Skeletal muscle cell (primary cell): ENCODE measurements around the gene UBE2E1.
"Not testable (repeated sequence)": the region's sequence is repeated elsewhere in the genome, so short reads cannot be mapped to it uniquely, and the experiment has no call there.

Experiments
- DNase-seq: peaks from one replicate; pipeline ENCODE4 v3.0.0-alpha.2; 2010; ENCODE audit warnings: low read depth
- H3K4me3 ChIP-seq: 2 replicates; pipeline ENCODE4 v1.5.1; 2011; ENCODE audit warnings: low read depth, mild to moderate bottlenecking, control low read depth, low read length, moderate library complexity

The UBE2E1 gene

DNA sequence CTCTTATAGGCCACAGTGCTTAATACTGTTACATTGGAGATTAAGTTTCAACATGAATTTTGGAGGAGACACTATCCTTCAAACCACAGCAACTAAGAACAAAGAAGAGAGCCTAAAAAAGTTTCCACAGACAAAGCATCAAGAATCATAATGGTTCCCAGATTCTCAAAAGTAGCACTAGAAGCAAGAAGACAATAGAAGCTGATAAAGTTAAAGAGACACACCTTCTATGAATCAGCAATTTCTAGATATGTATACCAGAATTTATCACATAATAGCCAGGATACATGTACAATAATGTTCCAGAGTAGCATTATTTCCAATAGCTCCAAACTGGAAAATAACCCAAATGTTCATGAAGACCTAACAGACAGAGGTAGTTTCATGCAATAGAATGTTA lies 98.8 kb downstream of the UBE2E1 start:
- DNase-seq, result no peak
- no peak overlapping the region for H3K4me3 ChIP-seq

DNA sequence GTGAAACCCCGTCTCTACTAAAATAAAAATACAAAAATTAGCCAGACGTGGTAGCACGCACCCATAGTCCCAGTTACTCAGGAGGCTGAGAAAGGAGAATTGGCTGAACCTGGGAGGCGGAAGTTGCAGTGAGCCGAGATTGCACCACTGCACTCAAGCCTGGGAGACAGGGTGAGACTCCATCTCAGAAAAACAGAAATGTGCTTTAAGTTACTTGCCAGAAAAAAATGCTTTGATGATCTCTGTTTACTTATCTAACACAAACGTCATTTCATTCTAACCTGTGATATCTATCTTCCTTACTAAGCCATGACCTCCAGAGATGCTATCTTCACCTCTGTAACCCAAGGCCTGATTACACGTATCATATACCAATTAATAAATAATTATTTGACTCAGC lies 103.6 kb downstream of the UBE2E1 start:
- no peak for DNase-seq
- H3K4me3 ChIP-seq, result no peak overlapping the region

DNA sequence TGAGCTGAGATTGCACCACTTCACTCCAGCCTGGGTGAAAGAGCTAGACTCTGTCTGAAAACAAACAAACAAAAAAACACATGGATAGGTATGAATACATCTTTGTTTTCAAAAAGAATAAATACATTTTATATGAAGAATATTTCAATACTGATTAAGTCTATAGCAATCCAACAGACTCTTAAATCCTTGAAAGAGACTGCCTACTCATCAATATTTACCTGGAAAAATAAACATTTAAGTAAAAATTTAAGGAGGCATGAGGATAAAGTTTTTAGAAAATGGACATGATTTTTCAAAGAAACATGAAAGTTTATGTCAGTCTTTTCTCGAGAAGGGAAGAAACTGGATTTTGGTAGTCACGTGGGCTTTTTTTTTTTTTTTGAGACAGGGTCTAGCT lies 105.6 kb downstream of the UBE2E1 start:
- H3K4me3 ChIP-seq, result no peak overlapping the region
- DNase-seq, result no peak

DNA sequence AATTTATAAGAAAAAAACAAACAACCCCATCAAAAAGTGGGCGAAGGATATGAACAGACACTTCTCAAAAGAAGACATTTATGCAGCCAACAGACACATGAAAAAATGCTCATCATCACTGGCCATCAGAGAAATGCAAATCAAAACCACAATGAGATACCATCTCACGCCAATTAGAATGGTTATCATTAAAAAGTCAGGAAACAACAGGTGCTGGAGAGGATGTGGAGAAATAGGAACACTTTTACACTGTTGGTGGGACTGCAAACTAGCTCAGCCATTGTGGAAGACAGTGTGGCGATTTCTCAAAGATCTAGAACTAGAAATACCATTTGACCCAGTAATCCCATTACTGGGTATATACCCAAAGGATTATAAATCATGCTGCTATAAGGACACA lies 106.6 kb downstream of the UBE2E1 start:
- not testable (repeated sequence) for DNase-seq

DNA sequence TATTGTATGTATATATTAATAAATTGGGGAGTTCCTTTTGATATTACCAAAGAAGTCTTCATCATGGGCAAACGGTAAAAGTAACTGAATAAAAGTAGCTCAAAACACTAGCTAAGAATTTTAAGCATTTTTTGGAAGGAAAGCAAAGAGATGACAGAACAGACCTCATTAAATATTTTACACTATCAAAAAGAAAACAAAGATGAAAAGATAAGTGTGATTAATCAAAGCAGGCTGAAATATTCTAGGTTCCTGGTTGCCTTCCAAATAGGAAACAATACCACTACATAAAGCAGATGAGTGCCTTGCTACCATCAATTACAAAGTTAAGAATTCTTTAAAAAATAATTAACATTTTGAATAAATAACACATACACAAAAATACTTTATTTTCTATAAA lies 107.4 kb downstream of the UBE2E1 start:
- no peak for DNase-seq
- H3K4me3 ChIP-seq, result no peak overlapping the region

More for the DNA sequence above, 106.6 kb downstream of the UBE2E1 start:
- H3K4me3 ChIP-seq, result not testable (repeated sequence)

DNA sequence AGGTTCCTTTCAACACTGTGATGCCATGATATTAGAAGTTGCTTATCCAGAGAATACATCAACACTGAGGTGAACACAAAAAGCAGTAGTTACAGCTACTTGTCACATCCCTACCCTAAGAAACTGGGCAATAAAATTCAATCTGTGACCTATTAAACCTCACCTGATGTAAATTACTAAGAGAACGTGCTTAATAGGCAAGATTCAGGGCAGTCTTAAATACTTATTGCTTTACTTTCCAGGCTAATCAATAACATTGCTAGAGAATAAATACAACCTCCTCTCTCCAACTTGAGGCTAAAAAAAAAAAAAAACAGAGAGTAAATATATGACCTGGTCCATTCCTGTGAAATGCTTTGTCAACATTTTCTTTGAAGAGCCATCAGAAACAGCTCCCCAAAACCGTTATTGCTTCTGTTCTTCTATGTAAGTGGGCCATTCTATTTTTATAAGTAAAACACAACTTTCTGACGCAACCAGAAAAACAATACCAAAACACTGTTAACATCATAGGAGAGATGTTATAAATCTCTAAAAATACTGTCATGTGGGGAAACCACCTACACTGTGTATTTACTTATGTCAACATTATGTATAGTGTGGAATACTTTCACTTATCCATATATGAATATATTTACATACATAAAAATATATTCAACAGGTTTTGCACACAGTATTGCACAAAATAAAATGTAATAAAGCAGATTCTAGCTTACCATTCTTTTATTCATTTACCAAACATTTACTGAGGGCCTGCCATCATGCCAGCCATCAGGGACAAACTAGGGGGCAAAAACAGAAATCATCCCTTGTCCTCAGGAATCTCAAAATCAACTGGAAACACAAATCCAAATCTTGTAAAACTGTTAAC lies 108.4 kb downstream of the UBE2E1 start:
- no peak overlapping the region for H3K4me3 ChIP-seq
- no peak for DNase-seq

DNA sequence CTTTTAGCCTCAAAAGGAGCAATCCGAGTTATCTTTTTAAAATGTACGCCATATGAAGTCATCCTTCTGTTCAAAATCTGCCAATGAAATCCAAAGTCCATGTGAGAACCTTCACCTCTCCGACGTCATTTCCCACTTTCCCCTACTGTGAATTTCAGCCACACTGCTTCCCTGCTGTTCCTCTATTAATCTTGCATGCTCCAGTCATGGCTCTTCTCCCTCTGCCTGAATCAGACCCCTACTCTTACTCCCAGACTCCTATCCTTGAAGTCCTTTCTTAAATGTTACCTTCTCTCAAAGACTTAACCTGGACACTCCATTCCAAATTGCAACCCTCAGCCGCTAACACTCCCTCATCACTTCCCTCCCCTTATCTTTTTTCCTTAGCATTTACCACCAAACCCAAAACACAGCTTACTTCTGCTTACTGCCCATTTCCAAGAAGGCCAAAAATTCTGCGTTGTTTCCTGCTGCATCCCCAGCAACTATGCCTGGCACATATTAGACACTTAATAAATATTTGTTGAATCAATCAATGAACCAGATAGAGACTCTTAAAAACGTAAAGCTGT lies 109.9 kb downstream of the UBE2E1 start:
- H3K4me3 ChIP-seq, result peak overlapping the region; percentile 90
- no peak for DNase-seq

DNA sequence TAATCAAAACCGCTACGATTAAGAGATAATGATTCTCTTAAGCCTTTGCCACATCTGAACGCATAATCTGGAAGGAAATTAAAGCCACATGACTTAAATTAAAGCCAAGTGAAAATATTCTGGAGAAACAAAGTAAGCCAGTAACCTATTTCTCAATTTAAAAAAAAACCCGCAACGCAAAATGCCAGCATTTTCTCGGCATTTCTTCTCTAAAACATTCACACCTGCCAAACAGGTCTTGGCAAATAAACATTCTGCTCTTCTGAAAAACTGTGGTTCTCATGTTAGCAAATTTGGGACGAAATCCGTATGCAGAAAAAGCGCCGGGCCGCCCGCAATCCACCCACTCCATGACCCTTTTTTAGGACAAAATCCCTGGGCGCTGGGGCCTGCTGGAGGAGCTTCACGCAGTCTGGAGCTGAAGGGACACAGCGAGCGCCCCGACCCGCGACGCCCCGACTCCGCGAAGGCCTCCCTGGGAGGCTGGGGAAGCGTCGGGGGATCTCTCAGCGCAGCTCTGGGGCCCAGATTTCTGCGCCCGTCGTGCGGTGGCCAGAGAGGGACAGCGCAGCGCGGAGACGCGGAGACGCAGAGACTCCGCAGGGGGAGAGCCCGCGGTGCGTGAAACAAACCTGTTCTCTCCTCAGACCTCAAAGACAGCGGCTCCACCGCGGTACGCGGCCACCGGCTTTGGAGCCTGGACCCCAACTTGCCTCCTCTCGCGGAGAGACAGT lies 110.6 kb downstream of the UBE2E1 start:
- no peak for DNase-seq
- H3K4me3 ChIP-seq, result peak overlapping the region; percentile 90

DNA sequence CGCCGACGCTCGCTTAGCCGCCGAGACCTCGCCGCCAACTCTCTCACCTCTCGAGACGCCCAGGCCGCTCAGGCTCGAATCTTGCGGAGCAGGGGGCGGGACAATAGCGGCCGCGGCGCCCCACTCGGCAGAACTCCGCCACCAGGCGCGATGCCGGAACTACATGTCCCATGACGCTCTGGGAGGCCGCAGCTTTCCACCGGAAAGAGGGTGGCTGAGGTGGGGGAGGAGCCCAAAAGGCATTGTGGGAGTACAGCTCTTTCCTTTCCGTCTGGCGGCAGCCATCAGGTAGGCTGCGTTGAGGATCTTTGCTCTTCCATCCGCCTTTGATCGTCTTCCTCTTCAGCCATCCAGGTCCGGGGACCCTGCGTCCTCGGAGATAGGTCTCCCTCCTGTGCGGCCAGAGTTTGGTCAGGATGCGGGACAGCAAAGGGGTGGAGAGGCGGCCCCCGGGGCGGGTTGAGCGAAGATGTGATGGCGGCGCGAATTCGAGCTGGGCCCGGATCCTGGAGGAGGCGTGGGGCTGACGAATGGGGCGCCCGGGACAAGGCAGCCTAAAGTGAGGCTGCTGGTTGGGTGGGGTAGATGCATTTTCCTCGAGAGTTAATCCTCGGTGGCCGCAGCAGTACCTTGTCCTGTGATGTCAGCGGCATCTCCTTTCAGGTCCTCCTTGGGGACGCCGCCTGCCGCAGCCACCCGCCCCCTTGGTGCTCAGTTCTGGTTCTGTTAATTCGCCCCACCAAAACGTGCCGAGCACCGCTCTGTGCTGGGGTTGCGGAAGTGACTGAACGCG lies 111.3 kb downstream of the UBE2E1 start, which contains the start of the genes NKIRAS1 and RPL15:
TSS of gene NKIRAS1 (minus strand) at position 105 of the 793 bp plus-strand sequence. CDS start 6,086 bp downstream, outside the sequence.
TSS of gene RPL15 (plus strand) at position 247 of the 793 bp plus-strand sequence. CDS start 728 bp downstream, outside the sequence.
- DNase-seq, result peak; percentile 90
- peak within 1 kb of the TSS; percentile 90 for H3K4me3 ChIP-seq

DNA sequence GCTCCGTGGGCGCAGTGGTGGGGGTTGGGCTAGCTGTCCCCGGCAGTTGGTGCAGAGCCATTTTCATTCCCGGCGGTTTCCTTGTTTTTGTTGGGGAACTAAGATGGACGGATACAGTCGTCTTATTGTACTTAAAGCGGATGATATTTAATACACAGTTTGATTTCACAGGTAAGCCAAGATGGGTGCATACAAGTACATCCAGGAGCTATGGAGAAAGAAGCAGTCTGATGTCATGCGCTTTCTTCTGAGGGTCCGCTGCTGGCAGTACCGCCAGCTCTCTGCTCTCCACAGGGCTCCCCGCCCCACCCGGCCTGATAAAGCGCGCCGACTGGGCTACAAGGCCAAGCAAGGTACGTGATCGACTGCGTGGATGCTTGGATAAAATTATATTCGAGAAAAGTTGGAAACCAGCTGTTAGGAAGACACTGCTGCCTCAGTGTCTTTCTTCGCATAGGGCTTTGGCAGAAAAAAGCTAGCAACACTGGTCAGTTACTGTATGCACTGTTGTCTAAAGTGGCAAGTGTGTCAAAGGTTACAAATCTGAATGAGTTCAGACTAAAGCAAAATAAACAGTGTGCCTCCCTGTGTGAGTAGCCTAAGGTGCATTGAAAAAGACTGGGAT lies 112.0 kb downstream of the UBE2E1 start:
- peak overlapping the region; percentile 90 for H3K4me3 ChIP-seq
- not testable (repeated sequence) for DNase-seq

DNA sequence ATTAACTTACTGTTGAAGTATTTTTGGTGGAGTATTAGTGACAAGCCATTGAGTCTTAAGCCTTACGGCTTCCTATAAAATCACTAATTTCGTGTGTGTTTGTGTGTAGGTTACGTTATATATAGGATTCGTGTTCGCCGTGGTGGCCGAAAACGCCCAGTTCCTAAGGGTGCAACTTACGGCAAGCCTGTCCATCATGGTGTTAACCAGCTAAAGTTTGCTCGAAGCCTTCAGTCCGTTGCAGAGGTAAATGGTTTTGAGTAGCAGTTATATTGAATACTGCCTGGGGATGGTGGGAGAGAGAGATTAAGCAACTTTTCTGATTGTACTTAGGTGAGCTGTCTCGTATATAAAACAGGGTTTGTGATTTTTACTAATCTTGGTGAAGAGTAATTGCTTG lies 112.6 kb downstream of the UBE2E1 start:
- peak overlapping the region; percentile 90 for H3K4me3 ChIP-seq
- DNase-seq, result not testable (repeated sequence)

DNA sequence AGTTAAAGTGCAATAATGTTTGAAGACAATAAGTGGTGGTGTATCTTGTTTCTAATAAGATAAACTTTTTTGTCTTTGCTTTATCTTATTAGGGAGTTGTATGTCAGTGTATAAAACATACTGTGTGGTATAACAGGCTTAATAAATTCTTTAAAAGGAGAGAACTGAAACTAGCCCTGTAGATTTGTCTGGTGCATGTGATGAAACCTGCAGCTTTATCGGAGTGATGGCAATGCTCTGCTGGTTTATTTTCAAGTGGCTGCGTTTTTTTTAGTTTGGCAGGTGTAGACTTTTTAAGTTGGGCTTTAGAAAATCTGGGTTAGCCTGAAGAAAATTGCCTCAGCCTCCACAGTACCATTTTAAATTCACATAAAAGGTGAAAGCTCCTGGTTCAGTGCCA lies 113.9 kb downstream of the UBE2E1 start:
- H3K4me3 ChIP-seq, result no peak overlapping the region
- no peak for DNase-seq

DNA sequence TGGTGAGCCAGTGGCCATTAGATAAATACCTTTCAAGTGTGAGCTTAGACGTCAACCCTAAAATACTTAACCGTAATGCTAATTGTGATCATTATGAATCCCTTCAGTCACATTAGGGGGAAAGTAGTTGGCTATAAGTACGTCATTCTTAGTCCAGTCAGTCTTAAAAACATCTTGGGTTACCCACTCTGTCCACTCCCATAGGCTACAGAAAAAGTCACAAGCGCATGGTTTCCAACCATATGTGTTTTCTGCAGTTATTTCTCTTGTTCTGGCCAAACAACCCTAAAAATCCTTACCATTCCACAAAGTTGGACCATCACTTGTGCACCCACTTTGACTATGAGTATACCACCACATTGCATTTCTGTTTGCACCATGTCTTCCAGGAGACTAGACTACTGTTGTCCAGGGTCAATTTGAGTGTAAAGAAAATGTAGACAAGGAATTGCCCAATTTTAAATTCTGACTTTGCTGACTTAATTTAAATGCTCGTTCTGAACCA lies 114.4 kb downstream of the UBE2E1 start:
- DNase-seq, result no peak
- no peak overlapping the region for H3K4me3 ChIP-seq

DNA sequence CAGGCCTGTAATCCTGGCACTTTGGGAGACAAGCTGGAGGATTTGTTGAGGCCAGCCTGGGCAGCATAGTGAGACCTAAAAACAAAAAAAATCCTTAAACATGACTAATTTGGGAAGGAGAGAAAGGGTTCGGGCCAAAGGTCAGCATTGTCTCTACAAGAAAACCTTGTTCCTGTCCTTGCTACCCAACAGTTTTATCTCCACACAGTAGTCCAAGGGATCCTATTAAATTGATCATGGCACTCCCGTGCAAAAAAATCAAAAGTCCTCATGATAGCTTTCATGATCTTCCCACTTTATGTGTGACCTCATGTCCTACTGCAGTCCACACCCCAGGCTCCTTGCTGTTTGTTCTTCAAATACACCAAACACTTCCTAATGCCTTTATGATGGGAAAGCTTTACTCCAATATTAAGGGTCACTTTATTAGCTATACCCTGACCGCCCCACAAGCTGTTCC lies 115.3 kb downstream of the UBE2E1 start:
- no peak overlapping the region for H3K4me3 ChIP-seq
- no peak for DNase-seq

DNA sequence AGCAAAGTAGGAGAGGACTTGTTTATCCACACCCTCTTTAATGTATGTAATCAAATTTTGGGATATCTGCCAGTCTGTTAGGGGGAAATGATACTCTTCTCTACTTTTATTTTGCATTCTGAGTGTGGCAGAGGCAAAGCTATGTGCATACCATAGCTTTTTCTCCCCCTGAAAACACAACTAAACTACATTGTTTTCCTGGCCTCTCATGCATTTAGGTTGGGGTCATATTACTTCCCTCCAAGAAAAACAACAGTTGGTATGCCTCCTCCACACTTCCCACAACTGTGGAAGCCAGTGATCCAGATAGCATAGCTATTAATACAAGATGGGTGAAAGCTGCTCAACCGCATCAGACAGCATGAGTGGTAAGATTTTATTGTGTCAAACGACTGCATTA lies 118.0 kb downstream of the UBE2E1 start:
- no peak overlapping the region for H3K4me3 ChIP-seq
- DNase-seq, result peak; percentile 70

DNA sequence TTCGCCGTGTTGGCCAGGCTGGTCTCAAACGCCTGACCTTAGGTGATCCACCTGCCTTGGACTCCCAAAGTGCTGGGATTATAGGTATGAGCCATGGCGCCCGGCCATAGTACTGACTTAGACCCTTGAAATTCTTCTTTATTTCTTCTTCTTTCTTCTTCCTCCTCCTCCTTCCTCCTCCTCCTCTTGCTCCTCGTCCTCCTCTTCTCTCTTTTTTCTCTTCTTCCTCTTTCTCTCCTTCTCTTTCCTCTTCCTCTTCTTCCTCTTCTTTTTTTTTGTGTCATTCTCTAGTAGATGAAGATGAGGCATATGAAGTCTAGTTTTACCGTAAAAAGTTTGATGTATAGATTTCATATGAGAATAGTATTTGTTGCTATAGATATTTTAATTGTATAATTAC lies 120.5 kb downstream of the UBE2E1 start:
- no peak for DNase-seq
- H3K4me3 ChIP-seq, result no peak overlapping the region

DNA sequence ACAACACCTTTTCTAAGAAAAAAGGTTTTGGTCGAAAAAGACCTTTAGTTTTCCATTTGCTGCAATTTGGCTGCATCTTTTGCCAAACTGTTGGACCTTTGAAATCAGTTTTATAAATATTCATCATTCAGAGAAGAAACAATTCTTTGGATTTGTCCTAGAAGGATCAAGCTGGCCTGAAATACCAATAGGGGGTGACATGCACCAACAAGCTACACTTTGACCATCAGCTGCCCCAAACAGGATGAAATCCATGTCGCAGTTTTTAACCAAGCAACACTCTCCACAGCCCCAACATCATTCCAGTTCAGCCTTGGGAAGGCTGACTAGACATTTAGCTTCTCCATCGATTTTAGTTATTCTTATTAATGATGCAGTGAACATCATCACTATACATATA lies 121.0 kb downstream of the UBE2E1 start:
- DNase-seq, result no peak
- H3K4me3 ChIP-seq, result no peak overlapping the region

DNA sequence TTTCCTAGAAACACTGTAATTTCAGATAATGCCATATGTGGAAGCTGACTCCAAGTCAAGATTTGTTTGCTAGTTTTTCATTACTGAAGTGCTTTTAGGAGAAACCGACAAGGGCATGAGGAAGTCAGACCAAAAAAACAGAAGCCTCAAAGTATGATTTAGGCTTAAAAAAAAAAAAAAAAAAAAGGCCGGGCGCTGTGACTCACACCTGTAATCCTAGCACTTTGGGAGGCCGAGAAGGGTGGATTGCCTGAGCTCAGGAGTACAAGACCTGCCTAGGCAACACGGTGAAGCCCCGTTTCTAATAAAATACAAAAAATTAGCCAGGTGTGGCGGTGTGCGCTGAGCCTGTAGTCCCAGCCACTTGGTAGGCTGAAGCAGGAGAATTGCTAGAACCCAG lies 122.8 kb downstream of the UBE2E1 start:
- DNase-seq, result no peak
- no peak overlapping the region for H3K4me3 ChIP-seq

DNA sequence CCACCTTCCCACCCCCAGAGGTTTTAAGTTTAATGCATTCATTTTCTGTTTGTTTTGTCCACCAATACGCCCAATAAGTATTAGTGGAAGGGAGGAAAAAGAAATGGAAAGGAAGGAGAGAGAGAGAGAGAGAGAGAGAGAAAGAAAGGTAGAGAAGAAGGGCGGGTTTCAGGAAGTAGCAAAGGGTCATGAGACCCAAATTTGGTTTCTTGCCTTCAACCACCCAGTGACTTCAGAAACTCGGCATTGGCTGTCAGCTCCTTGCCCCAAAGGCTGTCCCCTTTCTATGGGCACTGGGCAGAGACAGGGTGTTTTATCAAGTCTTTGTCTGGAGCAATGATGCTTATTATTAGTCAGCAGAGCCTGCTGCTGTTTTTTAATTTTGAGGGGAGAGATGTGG lies 125.8 kb downstream of the UBE2E1 start:
- DNase-seq, result no peak
- no peak overlapping the region for H3K4me3 ChIP-seq
